ENCODE results near the gene KCNQ5. TPM values are rescaled to one million over a fixed set of nuclear protein-coding genes. Genes with fewer than 3 reads are reported as not detected.
A peak's percentile ranks its signal among the peaks of the same experiment; 100 is the strongest.

KCNQ5 gene
- total and polyA plus RNA-seq, 8 donors: 1.7 to 4.5 (median 2.5) TPM

DNA sequence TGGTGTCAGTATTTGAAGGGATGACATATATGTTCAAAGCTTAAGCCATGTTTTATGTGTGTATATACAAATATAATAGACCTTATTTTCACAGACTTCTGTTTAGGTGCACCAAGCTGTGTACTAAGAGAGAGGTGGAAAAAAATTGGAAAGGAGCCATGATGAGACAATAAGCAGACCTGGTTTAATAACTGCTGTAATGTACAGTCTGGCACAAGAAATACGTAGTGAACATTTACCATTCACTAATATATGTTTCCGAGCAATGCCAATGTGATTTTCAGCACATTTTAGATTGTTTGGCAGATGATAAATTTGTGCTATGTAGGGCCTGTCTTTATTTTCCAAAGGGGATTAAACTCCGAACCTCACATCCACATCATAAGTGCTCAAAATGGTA is 487.1 kb downstream of the KCNQ5 start:
- TF ChIP-seq, protein P1, sequence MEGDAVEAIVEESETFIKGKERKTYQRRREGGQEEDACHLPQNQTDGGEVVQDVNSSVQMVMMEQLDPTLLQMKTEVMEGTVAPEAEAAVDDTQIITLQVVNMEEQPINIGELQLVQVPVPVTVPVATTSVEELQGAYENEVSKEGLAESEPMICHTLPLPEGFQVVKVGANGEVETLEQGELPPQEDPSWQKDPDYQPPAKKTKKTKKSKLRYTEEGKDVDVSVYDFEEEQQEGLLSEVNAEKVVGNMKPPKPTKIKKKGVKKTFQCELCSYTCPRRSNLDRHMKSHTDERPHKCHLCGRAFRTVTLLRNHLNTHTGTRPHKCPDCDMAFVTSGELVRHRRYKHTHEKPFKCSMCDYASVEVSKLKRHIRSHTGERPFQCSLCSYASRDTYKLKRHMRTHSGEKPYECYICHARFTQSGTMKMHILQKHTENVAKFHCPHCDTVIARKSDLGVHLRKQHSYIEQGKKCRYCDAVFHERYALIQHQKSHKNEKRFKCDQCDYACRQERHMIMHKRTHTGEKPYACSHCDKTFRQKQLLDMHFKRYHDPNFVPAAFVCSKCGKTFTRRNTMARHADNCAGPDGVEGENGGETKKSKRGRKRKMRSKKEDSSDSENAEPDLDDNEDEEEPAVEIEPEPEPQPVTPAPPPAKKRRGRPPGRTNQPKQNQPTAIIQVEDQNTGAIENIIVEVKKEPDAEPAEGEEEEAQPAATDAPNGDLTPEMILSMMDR (IDR thresholded peaks at IDR 0.05): no peak
- intact Hi-C loops (cut with DNase I): no loop called here
- Histone ChIP-seq H3K4me3 (no peak overlapping the region), H3K9me3 (no peaks in the 10 kb centered on the region), H3K4me1 (no peaks in the 10 kb centered on the region), H3K36me3 (no peaks in the 10 kb centered on the region), H3K27ac (no peak overlapping the region), H3K27me3 (no peaks in the 10 kb centered on the region)
- DNase-seq (no peak), ATAC-seq (no peak)

DNA sequence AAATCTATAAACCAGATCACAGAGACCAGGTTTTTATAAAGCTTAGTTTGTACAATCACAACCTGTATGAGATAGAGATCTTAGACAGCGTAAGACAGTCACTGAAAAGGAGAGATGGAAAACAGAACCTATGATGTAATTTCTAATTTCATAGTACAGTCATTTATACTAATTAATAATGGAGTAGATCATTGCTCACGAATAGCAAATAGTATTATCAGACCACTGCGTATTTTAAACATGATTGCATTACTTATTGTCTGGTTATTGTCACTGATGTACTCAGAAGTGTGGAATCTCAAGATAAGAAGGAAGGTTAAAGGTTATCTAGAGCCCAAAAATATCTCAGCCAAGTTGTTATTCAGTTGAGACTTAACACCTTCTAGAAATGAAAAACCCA is 487.8 kb downstream of the KCNQ5 start:
- H3K27ac ChIP-seq: no peak overlapping the region
- ATAC-seq (no peak), DNase-seq (no peak)
- no peaks in the 10 kb centered on the region for H3K27me3 ChIP-seq
- no peaks in the 10 kb centered on the region for H3K4me1 ChIP-seq
- intact Hi-C loops (cut with DNase I): no loop called here
- no peaks in the 10 kb centered on the region for H3K36me3 ChIP-seq
- TF ChIP-seq, protein P1 (IDR thresholded peaks at IDR 0.05): no peak
- H3K4me3 ChIP-seq: no peak overlapping the region
- no peaks in the 10 kb centered on the region for H3K9me3 ChIP-seq

DNA sequence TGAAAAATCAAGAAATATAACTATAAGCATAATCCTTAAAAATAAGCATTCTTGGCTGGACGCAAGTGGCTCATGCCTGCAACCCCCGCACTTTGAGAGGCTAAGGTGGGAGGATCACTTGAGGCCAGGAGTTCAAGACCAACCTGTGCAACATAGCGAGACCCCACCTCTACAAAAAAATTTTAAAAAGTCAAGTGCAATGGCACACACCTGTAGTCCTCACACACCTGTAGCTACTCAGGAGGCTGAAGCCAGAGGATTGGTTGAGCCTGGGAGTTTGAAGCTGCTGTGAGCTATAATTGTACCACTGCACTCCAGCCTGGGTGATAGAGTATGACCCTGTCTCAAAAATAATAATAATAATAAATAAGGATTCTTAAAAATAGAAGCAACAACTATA is 494.5 kb downstream of the KCNQ5 start:
- no peak for DNase-seq
- no peak for ATAC-seq
- no peaks in the 10 kb centered on the region for H3K4me1 ChIP-seq
- no peaks in the 10 kb centered on the region for H3K9me3 ChIP-seq
- TF ChIP-seq, protein P1 (IDR thresholded peaks at IDR 0.05): no peak
- no peak overlapping the region for H3K4me3 ChIP-seq
- no peaks in the 10 kb centered on the region for H3K27me3 ChIP-seq
- intact Hi-C loops (cut with DNase I): no loop called here
- no peaks in the 10 kb centered on the region for H3K36me3 ChIP-seq
- no peak overlapping the region for H3K27ac ChIP-seq

DNA sequence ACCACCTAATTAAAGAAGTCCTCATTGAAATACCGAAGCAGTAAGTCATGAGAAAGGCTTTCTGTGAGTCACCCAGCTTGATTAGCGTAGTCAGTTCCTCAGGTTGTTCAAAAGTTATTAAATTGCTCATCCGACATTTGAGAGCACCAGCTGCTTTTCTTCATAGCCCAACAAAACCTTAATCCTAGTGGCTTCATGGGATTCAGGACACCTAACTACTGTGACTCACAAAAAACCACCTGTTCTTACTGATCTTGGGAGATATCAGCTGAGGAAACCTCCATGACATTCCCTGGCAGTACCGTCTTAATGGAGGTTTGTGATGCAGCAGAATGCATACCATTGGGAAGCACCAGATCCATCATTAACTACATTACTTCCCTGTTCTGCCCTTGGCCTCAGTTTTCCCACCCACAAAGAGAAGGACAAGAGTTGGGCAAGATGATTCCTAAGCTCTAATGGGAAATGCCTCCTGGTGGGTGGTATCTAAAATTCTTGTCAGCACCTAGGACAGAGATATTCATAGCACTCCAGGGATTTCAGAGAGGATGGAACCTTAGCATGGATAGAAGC is 499.6 kb downstream of the KCNQ5 start:
- Histone ChIP-seq H3K9me3 (no peaks in the 10 kb centered on the region), H3K27ac (no peak overlapping the region), H3K36me3 (no peaks in the 10 kb centered on the region), H3K4me3 (no peak overlapping the region), H3K4me1 (no peaks in the 10 kb centered on the region), H3K27me3 (no peaks in the 10 kb centered on the region)
- intact Hi-C loops (cut with DNase I): loop anchor here in 1 of 2 donors (10.0 kb wide), 1 partner anchor 497 kb away; the partner anchor contains the start of gene KCNQ5
- no peak for ATAC-seq
- TF ChIP-seq, protein P1 (IDR thresholded peaks at IDR 0.05): no peak
- DNase-seq: peak in 1 of 4 donors; percentile 2

DNA sequence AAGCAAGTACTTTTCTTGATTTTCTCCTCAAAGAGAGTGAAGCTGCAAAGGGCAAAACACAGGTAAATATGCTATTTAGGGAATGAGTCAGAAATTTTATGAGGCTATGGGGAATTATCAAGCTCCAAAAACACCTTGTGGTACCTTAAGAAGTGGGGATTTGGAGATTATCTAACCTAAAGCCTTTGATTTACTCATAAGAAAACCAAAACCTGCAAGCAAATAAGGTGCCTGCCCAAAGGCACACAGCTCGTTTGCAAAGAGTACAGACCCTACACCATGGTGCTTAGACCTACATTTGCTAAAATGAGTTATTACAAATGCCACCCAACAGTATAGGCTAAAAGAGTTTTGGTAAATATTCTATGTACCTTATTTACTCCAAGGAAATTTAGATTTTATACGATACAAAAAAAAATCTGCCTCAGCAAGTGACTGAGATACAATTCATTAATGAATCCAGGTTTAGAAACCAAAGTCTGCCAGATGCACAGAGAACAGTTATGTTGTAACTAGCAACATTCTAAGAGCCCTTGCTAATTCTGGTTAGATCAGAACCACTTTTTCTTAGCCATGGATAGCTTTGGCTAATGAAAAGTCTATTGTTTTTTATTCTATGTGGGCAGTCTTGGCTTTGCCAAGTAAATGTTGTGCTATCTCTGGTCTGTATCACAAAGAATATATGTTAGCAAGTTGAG is 501.9 kb downstream of the KCNQ5 start:
- no peaks in the 10 kb centered on the region for H3K27me3 ChIP-seq
- no peak overlapping the region for H3K4me3 ChIP-seq
- no peaks in the 10 kb centered on the region for H3K9me3 ChIP-seq
- TF ChIP-seq, protein P1 (IDR thresholded peaks at IDR 0.05): no peak
- DNase-seq (no peak), ATAC-seq (no peak)
- no peaks in the 10 kb centered on the region for H3K36me3 ChIP-seq
- intact Hi-C loops (cut with DNase I): loop anchor here in 1 of 2 donors (10.0 kb wide), 1 partner anchor 499 kb away; the partner anchor contains the start of gene KCNQ5
- no peaks in the 10 kb centered on the region for H3K4me1 ChIP-seq
- H3K27ac ChIP-seq: no peak overlapping the region

Data from left lung (tissue), 10 donors.